GM18907 (cell line): ENCODE measurements around the gene KCNK18.
A peak's percentile ranks its signal among the peaks of the same experiment; 100 is the strongest.
"Not testable (repeated sequence)": the region's sequence is repeated elsewhere in the genome, so short reads cannot be mapped to it uniquely, and the experiment has no call there.

Experiments
- ATAC-seq: cut with Tn5 transposase; IDR thresholded peaks from one replicate; pipeline ENCODE4 v1.9.1; 2021; ENCODE audit warnings: mild to moderate bottlenecking, moderate library complexity; ENCODE audit not compliant: unreplicated experiment

KCNK18 gene

DNA sequence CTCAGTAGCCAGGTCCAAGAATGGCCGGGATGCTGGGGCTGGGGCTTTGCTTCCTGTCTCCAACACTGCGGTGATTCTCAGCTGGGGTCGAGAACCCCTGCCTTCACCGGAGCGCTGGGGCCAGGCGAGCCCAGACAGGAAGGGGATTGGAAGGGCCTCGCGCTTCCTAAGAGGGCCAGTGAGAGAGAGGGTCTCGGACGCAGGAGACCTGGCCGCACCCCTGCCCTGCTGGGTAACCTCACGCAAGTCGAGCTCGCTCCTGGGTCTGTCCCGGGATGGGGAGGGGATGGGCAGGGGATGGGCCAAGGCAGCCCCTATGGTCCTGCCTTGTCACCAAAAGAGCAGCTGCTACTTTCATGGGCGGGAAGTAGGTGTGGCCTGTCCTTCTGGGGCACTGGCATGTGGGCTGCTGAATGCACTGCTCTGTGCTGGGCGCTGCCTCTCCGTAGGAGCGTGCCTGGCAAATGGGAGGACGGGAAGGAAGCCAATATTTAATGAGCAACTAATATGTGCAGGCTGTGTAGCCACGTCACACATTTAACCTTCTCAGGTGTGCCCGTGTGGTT is 20.0 kb downstream of the KCNK18 start:
- peak; percentile 54 for ATAC-seq

DNA sequence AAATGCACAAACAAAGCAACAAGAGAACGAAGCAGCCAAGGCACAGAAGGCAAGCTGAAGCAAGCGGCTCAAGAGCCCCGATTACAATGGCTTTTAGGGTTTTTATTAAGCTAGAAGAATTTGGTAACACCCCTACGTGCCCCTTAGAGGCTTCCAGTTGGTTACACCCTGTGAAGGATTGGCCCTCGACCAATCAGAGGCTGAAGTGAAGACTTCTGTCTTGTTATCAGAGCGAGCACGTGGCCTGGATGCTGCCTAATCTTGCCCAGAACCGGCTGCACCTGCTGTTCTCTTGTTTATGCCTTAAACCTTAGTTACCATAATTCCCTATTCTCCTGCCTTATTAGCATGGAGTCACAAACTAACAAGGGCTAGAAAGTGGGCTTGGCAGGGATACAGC is 21.4 kb downstream of the KCNK18 start:
- ATAC-seq: no peak

DNA sequence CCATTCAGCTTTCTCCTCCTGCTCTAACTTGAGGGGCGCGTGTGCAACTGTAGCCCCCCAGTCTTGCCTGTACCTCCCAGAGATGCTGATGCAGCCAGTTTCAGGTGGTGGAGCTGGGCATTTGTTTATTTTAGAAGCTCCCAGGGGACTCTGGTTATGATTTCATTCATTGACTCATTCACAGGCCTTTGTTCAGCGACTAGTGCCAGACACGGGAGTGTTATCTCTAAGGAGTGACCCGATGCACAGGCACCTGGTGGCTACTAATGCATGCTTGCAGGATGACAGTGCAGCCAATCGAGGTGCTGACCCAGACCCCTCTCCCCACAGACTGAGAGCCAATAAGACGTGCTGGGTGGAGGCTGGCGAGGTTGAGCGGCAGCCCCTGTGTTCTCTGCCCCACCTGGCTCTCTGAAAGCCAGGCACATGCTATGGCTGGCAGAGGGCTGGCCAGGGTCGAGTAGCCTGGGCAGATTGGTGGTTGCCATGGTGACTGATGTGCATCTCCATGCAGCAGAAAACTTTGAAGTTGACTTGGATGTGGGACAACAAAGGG is 23.9 kb downstream of the KCNK18 start:
- no peak for ATAC-seq

DNA sequence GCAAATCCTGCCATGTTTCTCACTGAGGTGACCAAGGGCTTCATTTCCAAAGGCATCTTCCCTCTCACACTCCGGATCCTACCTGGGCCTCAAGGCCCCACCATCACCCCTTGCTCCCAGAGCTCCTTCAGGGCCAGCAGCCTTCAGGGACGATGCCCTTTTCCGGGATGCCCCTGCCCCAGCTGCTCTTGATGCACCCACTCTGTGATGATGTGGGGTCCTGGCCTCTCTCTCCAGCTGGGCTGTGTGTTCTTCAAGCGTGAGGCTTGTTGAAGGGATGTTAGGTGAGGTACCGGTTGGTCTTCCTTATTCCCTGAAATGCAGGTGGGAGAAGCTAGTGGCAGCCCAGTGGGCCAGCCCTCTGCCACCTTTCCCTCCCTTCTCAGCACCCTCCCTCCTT is 25.3 kb downstream of the KCNK18 start:
- ATAC-seq: no peak

DNA sequence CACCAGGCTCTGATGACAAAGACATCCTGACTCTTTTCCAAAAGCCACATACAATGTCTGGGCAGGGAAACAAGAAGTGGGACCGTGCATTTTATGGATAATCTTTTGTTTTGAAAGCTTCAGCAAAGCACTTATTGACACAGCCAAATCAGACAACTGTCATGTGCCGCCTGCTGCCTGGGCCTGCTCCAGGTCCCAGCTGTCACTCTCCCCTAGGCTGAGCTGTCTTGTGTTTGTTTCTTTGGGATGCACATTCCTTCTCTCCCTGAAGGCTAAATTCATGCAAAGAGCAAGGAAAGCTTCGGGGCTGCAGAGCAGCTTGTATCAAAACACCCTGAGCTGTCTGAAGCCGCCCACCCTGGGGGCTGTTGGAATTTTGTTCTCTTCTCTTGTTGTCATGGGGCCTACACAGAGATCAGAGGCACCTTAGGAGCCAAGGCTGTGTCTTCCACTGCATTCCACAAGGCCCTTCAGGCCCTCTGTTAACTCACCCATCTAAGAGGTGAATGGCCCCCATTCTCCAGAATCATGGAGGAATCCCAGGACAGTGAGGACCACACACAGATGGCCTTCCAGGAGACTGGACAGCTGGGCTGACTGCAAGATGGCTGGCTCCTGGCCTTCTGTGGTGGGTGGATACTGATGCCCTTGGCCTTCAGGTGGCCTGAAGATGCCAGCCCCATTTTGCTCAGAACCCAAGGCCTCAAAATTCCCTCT is 25.8 kb downstream of the KCNK18 start:
- no peak for ATAC-seq

DNA sequence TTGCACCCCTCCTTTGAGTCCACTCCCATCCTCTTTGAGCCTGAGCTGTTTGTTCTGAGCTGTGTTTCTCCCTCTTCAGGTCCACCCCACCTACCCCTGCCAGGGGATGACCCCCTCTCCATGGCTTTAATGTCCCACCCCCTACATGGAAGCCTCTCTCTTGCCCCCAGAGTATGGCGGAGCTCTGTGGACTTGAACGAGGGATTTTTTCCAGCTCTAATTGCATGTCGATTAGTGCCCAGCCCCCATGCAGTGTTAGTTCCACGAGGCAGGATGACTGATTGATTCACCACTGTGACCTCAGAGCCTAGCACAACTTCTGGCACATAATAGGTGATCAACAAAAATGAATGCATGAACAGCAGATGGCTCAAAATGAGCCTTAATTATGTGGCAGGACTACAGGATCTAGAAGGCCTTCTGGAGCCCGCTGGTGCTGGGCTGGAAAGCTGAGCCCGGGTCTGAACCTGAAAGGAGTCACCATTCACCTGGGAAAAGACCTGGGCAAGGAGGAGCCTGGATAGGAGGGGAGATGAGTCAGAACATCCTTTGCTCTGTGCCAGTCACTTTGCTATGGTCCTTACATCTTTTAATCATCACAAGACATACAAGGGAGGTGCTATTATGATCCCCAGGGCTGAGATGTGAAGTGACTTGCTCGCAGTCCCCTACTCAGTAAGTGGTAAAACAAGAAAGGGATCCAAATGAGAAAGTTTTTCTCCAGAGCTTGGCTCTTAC is 26.6 kb downstream of the KCNK18 start:
- ATAC-seq: no peak

DNA sequence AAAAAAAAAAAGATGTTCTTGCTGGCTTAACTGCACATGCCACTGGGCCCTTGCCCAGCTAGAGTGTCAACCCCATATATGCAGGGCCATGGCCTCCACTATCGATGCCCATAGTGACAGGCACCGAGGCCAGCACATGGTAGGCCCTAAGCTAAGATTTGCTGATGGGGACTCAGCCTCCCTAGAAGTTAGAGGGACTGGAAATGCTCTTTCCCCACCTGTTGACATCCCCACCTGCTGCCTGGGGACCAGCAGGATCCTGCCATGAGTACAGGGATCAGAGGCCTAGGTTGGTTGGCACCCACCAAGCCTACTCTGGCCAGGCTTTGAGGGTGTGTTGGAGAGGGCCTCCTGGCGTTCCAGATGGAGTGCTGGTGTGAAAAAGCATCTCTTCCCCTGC is 27.6 kb downstream of the KCNK18 start:
- ATAC-seq: no peak

DNA sequence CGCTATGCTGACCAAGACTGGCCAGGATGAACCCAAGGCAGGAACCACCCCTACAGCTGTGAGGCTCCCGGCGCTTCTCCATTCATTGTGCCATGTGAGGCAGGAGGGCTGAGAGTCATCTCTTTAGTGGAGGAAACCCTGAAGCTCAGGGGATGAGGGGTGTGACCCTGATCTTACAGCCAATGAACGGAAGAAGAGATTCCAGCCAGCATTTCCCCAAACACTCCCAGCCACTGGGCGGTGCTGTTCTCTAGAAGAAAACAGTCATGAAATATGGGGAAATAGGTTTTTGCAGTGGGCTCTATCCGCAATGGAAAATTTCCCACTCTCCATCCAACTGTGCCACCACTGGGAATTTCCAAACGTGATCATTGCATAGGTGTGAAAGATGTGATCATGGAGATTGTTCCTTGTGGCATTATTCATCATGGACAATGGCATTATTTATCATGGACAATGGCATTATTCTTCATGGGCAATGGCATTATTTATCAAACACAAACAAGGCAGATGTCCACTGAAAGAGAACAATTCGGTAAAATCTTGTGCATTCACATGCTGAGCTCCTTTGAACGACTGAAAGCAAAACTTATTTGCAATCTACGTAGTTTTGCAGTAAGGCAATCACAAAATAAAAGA is 29.6 kb downstream of the KCNK18 start:
- peak; percentile 54 for ATAC-seq

DNA sequence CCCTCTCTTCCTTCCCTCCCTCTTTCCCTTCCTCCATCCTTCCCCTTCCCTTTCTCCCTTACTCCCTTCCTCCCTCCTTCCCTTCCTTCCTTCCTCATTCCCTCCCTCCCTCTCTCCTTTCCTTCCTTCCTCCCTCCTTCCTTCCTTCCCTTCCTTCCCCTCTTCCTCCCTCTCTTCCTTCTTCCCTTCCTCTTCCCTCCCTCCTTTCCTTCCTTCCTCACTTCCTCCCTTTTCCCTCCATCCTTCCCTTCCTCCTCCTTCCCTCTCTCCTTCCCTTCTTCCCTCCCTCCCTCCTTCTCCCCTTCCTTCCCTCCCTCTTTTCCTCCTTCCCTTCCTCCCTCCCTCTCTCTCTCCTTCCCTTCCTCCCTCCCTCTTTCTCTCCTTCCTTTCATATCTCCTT is 30.9 kb downstream of the KCNK18 start:
- ATAC-seq: no peak

DNA sequence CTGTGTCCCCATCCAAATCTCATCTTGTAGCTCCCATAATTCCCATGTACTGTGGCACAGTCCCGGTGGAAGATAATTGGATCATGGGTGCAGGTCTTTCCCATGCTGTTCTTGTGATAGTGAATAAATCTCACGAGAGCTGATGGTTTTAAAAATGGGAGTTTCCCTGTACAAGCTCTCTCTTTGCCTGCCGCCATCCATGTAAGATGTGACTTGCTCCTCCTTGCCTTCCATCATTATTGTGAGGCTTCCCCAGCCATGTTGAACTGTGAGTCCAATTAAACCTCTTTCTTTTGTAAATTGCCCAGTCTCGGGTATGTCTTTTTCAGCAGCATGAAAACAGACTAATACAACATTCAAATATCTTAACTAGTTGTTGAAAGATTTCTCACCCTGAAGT is 32.8 kb downstream of the KCNK18 start:
- ATAC-seq: not testable (repeated sequence)

DNA sequence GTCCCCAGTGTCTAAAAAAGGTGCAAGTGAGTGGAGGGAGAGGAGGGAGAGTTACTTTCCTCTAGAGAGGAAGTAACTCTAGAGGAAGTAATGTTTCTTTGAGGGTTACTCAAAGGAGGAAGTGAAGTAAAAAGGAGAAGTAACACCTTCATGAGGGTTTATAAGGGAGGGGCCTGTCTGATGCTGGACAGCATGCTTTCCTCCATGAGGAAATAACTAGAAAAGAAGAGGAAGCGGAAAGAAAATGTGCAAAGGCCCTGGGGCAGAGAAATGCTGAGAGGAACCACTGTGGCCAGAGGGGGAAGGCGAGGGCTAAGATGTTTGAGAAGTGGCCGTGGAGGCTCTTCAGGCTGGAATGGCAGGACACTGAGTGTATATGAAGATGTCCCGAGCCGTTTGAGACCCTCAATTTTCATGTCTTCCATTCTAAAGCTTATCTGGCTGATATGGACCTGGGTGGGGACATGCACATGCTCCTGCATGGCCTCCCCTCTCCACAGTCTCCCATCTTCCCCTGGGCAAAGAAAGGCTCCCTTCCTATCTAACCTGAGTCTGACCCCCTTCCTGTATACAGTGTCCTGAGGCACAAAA is 40.2 kb downstream of the KCNK18 start:
- peak; percentile 50 for ATAC-seq

DNA sequence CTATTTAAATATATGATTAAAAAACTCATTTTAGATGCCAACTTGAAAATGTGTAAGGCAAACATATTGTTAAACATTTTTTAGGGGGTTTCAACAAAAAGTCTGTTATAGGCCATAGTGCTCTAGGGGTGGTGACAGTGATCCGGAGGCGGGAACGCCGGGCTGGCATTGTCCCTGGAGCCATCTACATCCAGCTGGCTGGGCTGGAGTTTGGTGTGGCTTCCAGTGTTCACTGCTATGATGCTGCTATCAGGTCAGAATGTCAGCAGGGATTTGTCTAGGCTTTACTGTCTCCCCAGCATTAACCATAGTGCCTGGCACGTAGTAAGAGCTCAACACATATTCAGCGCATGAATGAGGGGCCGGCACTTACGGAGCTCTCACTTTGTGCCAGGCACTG is 41.8 kb downstream of the KCNK18 start:
- no peak for ATAC-seq

DNA sequence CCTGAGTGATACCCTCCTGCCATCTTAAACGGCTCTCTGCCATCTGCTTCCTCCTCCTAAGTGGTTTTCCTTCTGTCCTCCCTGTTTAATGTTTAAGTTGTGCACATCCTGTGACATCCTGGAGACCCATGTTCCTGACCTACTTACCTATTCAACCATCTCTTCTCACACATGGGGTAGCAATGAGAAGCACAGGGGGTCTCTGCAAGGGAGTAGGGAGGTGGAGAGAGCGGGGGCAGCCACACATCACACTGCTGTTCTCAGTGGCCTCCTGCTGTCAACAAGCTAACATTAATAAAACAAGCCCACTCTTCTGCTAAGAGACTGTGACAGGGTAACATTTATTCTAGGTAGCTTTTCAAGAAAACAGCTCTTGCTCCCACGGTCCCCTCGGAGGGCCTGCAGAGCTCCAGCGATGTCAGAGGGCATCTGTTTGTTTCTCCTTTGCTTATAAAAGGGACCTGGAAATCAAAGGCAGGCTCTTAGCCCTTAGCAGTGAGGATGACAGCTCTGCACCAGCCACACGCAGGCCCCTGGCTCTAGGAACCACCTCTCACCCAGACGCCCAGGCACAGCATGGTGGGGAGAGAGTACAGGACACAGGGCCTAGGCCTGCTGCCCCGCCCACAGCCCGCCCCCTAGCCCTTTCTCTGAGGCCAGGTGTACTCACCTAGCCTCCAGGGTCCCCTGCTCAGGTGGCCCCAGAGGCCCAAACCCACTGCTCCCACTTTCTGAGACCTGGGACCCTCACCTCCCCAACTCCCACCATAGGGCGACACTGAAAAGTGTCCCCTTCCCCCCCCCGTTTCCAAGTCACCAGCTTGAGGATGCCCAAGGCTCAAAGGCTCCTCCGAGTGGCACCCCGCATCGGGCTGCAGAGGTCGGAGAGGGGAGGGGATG is 42.7 kb downstream of the KCNK18 start:
- ATAC-seq: no peak

DNA sequence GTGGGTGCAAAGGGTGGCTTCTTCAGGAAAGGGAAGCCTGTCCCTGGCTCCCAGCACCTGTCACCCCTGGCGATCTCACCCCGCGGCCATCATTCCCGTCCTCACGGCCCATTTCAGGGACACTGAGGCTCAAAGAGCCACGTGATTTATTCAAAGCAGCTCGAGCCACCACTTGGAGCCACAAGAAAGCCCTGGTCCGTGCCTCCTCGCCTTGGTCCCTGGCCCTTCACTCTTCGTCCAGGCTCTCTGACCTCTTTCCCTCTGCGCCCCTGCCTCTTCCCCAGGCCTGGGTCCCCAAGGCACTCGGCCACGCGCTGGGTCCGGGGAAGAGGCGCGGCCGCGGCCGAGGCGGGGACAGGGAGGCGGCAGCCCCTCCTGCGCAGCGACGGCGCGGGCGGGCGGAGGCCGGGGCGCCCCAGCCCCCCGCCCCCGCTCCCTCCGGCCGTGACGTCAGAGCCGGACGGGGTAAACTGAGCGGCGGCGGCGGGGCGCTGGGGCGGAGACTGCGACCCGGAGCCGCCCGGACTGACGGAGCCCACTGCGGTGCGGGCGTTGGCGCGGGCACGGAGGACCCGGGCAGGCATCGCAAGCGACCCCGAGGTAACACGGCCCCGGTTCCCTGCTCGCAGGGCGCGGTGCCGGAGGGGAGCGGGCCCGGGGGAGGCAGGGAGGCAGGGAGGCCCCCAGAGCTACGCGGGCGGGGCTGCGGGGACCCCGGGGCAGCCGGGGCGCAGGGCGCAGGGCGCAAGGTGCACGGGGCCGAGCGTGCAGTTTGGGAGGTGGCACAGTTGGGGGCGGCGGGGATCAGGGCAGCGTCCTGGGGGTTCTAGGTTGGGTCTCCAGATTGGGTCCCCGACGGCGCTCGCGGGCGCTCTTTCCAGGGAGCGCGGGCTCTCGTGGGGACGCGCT is 43.6 kb downstream of the KCNK18 start, which contains the start of gene SLC18A2:
Gene SLC18A2 (plus strand): TSS at position 494 of the 909 bp plus-strand sequence. CDS start 580 bp downstream, outside the sequence.
- no peak for ATAC-seq

DNA sequence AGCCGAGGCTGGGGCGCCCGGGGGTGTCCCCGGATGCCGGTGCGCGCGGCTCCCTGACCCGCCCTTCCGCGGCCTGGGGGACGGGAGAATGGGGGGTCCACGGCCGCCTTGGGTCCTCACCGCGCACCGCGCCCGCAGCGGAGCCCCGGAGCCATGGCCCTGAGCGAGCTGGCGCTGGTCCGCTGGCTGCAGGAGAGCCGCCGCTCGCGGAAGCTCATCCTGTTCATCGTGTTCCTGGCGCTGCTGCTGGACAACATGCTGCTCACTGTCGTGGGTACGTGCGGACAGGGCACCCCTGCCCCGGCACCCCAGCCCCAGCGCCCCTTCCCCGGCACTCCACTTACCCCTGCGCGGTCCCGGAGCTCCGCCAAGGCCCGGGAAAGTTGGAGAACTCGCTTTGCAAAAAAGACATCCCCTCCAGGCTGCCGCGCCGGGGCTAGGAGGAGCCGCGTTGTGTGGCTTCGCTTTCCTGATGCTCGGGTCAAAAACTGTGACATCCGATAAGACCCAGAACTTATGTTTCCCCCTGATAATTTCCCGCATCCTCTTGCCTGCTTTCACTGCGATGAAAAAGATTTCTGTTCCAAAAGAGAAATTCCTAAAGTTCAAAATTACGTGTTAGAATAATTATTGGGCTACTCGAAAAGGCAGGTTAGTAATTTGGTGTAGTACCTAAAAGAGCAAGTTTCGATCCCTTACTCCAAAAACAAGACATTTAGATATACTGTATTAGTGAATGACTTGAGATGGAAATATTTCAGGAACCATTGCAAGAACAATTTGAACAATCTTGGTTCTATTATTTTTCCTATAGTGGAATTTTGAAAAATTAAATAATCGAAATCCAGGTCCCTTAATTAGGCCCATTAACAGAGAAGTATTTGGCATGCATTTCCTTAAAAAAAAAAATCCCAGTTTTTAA is 44.5 kb downstream of the KCNK18 start:
- no peak for ATAC-seq

DNA sequence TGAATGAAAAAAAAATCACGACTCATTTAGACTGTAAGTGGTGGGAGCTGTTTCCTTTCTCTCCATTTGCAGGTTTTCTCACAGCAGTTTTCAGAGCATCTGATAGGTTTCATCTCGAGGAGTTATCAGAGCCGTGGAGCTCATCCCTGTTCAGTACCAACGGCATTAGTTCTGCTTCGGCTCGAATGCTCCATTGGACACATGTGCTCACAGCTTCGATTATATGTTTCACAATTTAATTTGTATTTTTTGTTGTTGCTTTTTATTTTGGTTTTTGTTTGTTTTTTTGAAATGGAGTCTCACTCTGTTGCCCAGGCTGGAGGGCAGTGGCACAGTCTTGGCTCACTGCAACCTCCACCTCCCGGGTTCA is 45.2 kb downstream of the KCNK18 start:
- no peak for ATAC-seq

DNA sequence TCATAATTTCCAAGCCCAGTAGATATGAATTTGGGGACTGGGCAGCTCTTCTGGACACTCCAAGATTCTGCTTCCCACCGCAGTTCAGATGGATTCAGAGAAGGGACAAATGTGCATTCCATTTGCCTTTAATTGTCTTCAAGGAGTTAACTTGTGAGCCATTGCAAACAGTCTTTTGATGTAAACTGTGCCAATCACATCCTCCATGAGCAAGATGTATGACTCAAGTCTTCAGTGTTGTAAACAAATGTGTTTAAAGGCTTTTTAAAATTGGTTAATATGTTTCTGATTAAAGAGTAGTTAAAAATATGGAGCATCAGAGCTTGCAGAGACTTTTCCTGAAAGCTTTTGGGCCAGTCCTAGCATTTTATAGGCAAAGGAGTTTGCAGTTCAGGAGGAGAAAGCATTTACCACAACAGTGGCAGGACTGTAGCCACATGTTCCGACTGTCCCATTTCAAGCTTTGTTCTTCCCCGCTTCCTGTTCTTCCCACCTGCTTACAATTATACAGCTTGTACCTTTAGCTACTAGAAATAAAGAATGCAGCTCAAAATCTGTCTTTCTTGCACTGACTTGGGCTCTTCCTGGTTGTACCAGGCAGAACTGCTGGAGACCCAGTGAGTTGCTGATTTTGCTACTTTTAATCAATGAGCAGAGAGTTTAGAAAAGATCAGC is 49.8 kb downstream of the KCNK18 start:
- ATAC-seq: no peak
